HCT116 (cell line): ENCODE data around the gene FAM131A. TPM values are rescaled to one million over a fixed set of nuclear protein-coding genes. Genes with fewer than 3 reads are reported as not detected.

Experiments used
- ATAC-seq: fragments of 200-7000 bp; cut with Tn5 transposase; 2 replicates; pipeline ENCODE4 v1.9.1; 2020; ENCODE audit warnings: mild to moderate bottlenecking, moderate library complexity
- BruUV-seq: library from RNA; stranded (reverse); fragments of 400-500 nt; replicated peaks from 2 replicates; lab custom pipeline; 2021; lab: Mats Ljungman, UMichigan
- CTCF ChIA-PET: fragments of 300-600 bp; sonication (Branson Sonifier 250); formaldehyde crosslinking; loops from one replicate; lab custom pipeline; 2021; ENCODE audit warnings: antibody characterized with exemption; lab: Charles Lee
- POLR2A ChIA-PET: fragments of 300-600, 350-600 bp; sonication (Branson Sonifier 250); formaldehyde crosslinking; loops from one replicate; lab custom pipeline; 2021; ENCODE audit warnings: antibody characterized with exemption; lab: Charles Lee
- RAD21 ChIA-PET, 2 experiments: fragments of 300-600 bp; sonication (Branson Sonifier 250); formaldehyde crosslinking; loops; one replicate each; lab custom pipeline; 2023; ENCODE audit warnings: low total read pairs in 2 of 2; ENCODE audit not compliant: uncharacterized antibody in 2 of 2, unreplicated experiment in 2 of 2, low non-redundant PET in 1 of 2; lab: Charles Lee
- DNase-seq: peaks from one replicate; pipeline ENCODE4 v3.0.0-alpha.2; 2010; ENCODE audit warnings: low read depth, low spot score
- H2AFZ ChIP-seq: fragments of 200-600 bp; shearing (Covaris generic), sonication (generic); 2 replicates; pipeline ENCODE4 v1.6.1; 2017; ENCODE audit warnings: low read depth, mixed run types, mixed read lengths, antibody characterized with exemption, low read length; ENCODE audit not compliant: poor library complexity, severe bottlenecking
- H3K27ac ChIP-seq: 2 replicates; pipeline ENCODE4 v1.5.1; 2012; ENCODE audit warnings: low read depth, low read length
- H3K27me3 ChIP-seq: fragments of 200-600 bp; sonication (generic); 2 replicates; pipeline ENCODE4 v1.6.1; 2016; ENCODE audit warnings: mixed run types, low read length, mixed read lengths; ENCODE audit not compliant: insufficient read depth
- H3K36me3 ChIP-seq, 2 experiments: fragments of 200-500 bp in 1 of 2; fragments of 200-600 bp in 1 of 2; sonication (Bioruptor generic) in 1 of 2; sonication (generic) in 1 of 2; 2 replicates each; pipeline versions ENCODE4 v1.5.1 to v1.6.1; 2014 to 2016; ENCODE audit warnings: low read length in 2 of 2, inconsistent platforms in 1 of 2, mixed read lengths in 1 of 2, mixed run types in 1 of 2; ENCODE audit not compliant: insufficient read depth in 2 of 2, control insufficient read depth in 1 of 2
- H3K4me1 ChIP-seq, 2 experiments: fragments of 200-600 bp in 1 of 2; sonication (generic) in 1 of 2; 2 replicates each; pipeline versions ENCODE4 v1.5.1 to v1.6.1; 2012 to 2017; ENCODE audit warnings: low read length in 2 of 2, inconsistent platforms in 1 of 2, mild to moderate bottlenecking in 1 of 2, mixed read lengths in 1 of 2, mixed run types in 1 of 2, moderate library complexity in 1 of 2; ENCODE audit not compliant: insufficient read depth in 2 of 2, control insufficient read depth in 1 of 2
- H3K4me2 ChIP-seq: fragments of 200-600 bp; sonication (generic); 2 replicates; pipeline ENCODE4 v1.6.1; 2017; ENCODE audit warnings: mixed run types, low read length, mixed read lengths
- H3K4me3 ChIP-seq, 2 experiments: fragments of 200-600 bp in 1 of 2; sonication (generic) in 1 of 2; replicated peaks in 1 of 2; 2 replicates each; pipeline ENCODE4 v1.5.1; 2011 to 2016; ENCODE audit warnings: low read length in 2 of 2, control low read depth in 1 of 2, low read depth in 1 of 2, mild to moderate bottlenecking in 1 of 2, mixed read lengths in 1 of 2, mixed run types in 1 of 2
- H3K79me2 ChIP-seq: fragments of 200-600 bp; sonication (generic); 2 replicates; pipeline ENCODE4 v1.6.1; 2017; ENCODE audit warnings: mild to moderate bottlenecking, mixed run types, low read length, moderate library complexity, mixed read lengths; ENCODE audit not compliant: insufficient read depth
- H3K9ac ChIP-seq: fragments of 200-600 bp; sonication (generic); 2 replicates; pipeline ENCODE4 v1.6.1; 2016; ENCODE audit warnings: low read length, mixed read lengths
- H3K9me2 ChIP-seq: fragments of 200-600 bp; sonication (generic), shearing (Covaris generic); 2 replicates; pipeline ENCODE4 v1.6.1; 2017; ENCODE audit warnings: mixed run types, mild to moderate bottlenecking, moderate library complexity; ENCODE audit not compliant: insufficient read depth
- H3K9me3 ChIP-seq, 2 experiments: fragments of 200-500 bp in 1 of 2; fragments of 200-600 bp in 1 of 2; sonication (Bioruptor generic) in 1 of 2; sonication (generic) in 1 of 2; 2 replicates each; pipeline ENCODE4 v1.6.1; 2014 to 2017; ENCODE audit warnings: low read length in 2 of 2, mixed read lengths in 2 of 2, inconsistent platforms in 1 of 2, low read depth in 1 of 2, mild to moderate bottlenecking in 1 of 2, mixed run types in 1 of 2, moderate library complexity in 1 of 2; ENCODE audit not compliant: control insufficient read depth in 1 of 2, insufficient read depth in 1 of 2
- H4K20me1 ChIP-seq: fragments of 200-600 bp; sonication (generic), shearing (Covaris generic); 2 replicates; pipeline ENCODE4 v1.6.1; 2017; ENCODE audit warnings: mixed run types, mild to moderate bottlenecking, moderate library complexity; ENCODE audit not compliant: insufficient read depth
- CBX3 ChIP-seq: IDR thresholded peaks from 2 replicates; pipeline ENCODE4 v1.6.1; 2012; ENCODE audit warnings: low read depth
- ELF1 ChIP-seq: IDR thresholded peaks from 2 replicates; pipeline ENCODE4 v1.6.1; 2012; ENCODE audit warnings: low read depth, borderline replicate concordance
- EZH2 ChIP-seq: fragments of 200-600 bp; sonication (generic); IDR thresholded peaks from 2 replicates; pipeline ENCODE4 v1.6.1; 2017; ENCODE audit warnings: antibody characterized with exemption, mixed run types
- FOSL1 ChIP-seq: IDR thresholded peaks from 2 replicates; pipeline ENCODE4 v1.6.1; 2012; ENCODE audit warnings: low read depth
- POLR2A ChIP-seq: IDR thresholded peaks from 2 replicates; pipeline ENCODE4 v1.7.0; 2011; ENCODE audit warnings: borderline replicate concordance; ENCODE audit not compliant: insufficient read depth, insufficient read length; ENCODE audit errors: extremely low read depth
- SIN3A ChIP-seq: IDR thresholded peaks from 2 replicates; pipeline ENCODE4 v1.6.1; 2012; ENCODE audit warnings: low read depth
- intact Hi-C: fragments of 100-400 bp; cut with micrococcal nuclease; formaldehyde crosslinking; loops from 2 replicates; pipeline ENCODE4 v1.10.0; 2022
- total RNA-seq: library from RNA; stranded (reverse); gene quantifications from one replicate; pipeline ENCODE4 v1.2.1, GENCODE V29; 2021; ENCODE audit not compliant: unreplicated experiment
- TF ChIP-seq, protein P1 (sequence below), 3 experiments: fragments of 200-600 bp in 1 of 3; sonication (generic) in 1 of 3; IDR thresholded peaks in 2 of 3; conservative IDR thresholded peaks in 1 of 3; 2 replicates each; pipeline ENCODE4 v1.5.1; 2012 to 2017; ENCODE audit warnings: low read depth in 2 of 3, low read length in 2 of 3, antibody characterized with exemption in 1 of 3, borderline replicate concordance in 1 of 3, control low read depth in 1 of 3, mild to moderate bottlenecking in 1 of 3, mixed read lengths in 1 of 3, mixed run types in 1 of 3, moderate library complexity in 1 of 3; ENCODE audit not compliant: insufficient read depth in 1 of 3
- TF ChIP-seq, protein P2 (sequence below): IDR thresholded peaks from 2 replicates; pipeline ENCODE4 v1.6.1; 2012

FAM131A gene
- total RNA-seq, 1 experiment from 2014 or later, result 17.8 TPM

DNA sequence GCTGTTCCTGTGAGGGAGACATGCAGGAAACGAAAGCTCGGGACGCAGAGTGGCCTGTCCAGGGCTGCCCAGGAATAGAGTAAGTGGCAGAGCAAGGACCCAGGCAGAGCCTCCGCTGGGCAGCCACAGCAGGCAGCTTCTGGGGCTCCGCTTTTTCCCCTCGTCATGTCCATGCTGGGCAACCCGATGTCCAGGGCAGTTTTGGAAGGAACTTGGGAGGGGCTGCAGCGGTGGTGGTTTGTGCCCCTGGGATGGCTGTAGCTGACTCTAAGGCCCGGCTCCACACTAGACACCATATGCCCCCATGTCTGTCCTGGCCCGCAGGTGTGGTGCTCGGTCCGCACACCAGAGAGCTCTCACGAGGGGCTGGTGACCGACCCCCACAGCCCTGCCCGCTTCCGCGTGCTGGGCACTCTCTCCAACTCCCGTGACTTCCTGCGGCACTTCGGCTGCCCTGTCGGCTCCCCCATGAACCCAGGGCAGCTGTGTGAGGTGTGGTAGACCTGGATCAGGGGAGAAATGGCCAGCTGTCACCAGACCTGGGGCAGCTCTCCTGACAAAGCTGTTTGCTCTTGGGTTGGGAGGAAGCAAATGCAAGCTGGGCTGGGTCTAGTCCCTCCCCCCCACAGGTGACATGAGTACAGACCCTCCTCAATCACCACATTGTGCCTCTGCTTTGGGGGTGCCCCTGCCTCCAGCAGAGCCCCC, 45.5 kb upstream of the FAM131A start:
- POLR2A ChIA-PET, result no interaction called here
- Histone ChIP-seq H3K4me3 (no peak overlapping the region), H4K20me1 (no peaks in the 10 kb centered on the region), H3K27me3 (no peaks in the 10 kb centered on the region), H3K9ac (no peak overlapping the region), H3K36me3 (no peaks in the 10 kb centered on the region)
- ATAC-seq, result no peak
- RAD21 ChIA-PET, result no interaction called here
- no peak for DNase-seq
- CTCF ChIA-PET, result no interaction called here
- TF ChIP-seq POLR2A (no peak), ELF1 (no peak)
- TF ChIP-seq, all 23 proteins: peak for 0
- Histone ChIP-seq H3K4me1 (peaks cover 0 to 5% of the 10 kb centered on the region in 2 experiments; a peak in 1 of 4 replicates), H3K9me2 (no peaks in the 10 kb centered on the region), H3K4me2 (no peak overlapping the region), H2AFZ (no peak overlapping the region), H3K27ac (no peak overlapping the region), H3K79me2 (no peaks in the 10 kb centered on the region), H3K9me3 (no peaks in the 10 kb centered on the region)
- BruUV-seq, result no TSS peak
- intact Hi-C loops, result no loop called here

DNA sequence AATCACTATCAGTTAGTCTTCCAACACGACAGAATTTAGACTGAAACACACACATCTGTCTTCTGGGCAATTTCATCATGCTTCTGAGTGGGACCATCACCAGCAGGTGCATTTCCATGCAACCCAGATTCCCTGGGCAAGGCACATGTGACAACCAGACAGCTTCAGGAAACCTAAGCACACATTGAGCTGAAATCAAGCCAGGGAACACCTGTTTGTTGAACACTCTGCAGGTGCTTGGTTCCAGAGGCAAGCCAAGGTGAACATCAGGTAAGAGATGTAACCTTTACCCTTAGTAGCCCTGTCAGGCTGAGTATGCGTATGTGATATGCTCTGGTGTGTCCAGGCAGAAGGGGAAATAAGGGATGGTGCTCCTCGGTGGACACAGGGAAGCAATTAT, 41.6 kb upstream of the FAM131A start:
- Histone ChIP-seq H3K27me3 (no peaks in the 10 kb centered on the region), H3K9ac (no peak overlapping the region), H3K9me3 (no peaks in the 10 kb centered on the region), H2AFZ (no peak overlapping the region), H3K4me1 (peaks cover 4 to 14% of the 10 kb centered on the region in 2 experiments), H3K79me2 (peaks cover 17% of the 10 kb centered on the region), H3K4me3 (no peak overlapping the region), H3K4me2 (no peak overlapping the region), H3K36me3 (peaks cover 0 to 6% of the 10 kb centered on the region in 2 experiments; a peak in 2 of 4 replicates), H3K27ac (no peak overlapping the region), H4K20me1 (no peaks in the 10 kb centered on the region), H3K9me2 (no peaks in the 10 kb centered on the region)
- TF ChIP-seq FOSL1 (no peak), CBX3 (no peak), ELF1 (no peak), POLR2A (no peak), EZH2 (no peak), SIN3A (no peak)
- TF ChIP-seq, protein P1, sequence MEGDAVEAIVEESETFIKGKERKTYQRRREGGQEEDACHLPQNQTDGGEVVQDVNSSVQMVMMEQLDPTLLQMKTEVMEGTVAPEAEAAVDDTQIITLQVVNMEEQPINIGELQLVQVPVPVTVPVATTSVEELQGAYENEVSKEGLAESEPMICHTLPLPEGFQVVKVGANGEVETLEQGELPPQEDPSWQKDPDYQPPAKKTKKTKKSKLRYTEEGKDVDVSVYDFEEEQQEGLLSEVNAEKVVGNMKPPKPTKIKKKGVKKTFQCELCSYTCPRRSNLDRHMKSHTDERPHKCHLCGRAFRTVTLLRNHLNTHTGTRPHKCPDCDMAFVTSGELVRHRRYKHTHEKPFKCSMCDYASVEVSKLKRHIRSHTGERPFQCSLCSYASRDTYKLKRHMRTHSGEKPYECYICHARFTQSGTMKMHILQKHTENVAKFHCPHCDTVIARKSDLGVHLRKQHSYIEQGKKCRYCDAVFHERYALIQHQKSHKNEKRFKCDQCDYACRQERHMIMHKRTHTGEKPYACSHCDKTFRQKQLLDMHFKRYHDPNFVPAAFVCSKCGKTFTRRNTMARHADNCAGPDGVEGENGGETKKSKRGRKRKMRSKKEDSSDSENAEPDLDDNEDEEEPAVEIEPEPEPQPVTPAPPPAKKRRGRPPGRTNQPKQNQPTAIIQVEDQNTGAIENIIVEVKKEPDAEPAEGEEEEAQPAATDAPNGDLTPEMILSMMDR (IDR thresholded peaks at IDR 0.05 in 2 of 3, conservative IDR thresholded peaks at IDR 0.05 in 1 of 3; ENCODE audit: borderline replicate concordance in 1 of 3, insufficient read depth in 1 of 3, low read depth in 2 of 3, low read length in 2 of 3), result no peak
- TF ChIP-seq, protein P2, sequence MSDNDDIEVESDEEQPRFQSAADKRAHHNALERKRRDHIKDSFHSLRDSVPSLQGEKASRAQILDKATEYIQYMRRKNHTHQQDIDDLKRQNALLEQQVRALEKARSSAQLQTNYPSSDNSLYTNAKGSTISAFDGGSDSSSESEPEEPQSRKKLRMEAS, result no peak
- ChIA-PET POLR2A (no interaction called here), RAD21 (no interaction called here), CTCF (no interaction called here)
- intact Hi-C loops, result no loop called here
- no peak for ATAC-seq
- no peak for DNase-seq
- no TSS peak for BruUV-seq
